Natural killer cell treated with Interleukin-12 subunit alpha and Interleukin-12 subunit beta and Interleukin-15 and Interleukin-18, amount 100 ng/mL, for 72 hours (primary cell): ENCODE results near the gene CDC42EP1. TPM values are rescaled to one million over a fixed set of nuclear protein-coding genes. Genes with fewer than 3 reads are reported as not detected.
A peak's percentile ranks its signal among the peaks of the same experiment; 100 is the strongest.

Experiments used
- ATAC-seq, 2 donors: fragments of 150-1000 bp; cut with Tn5 transposase in 1 of 2; sonication (Bioruptor Pico), chemical (Tn5 transposase) in 1 of 2; 2 replicates each; pipeline ENCODE4 v1.10.0; 2021
- DNase-seq: peaks from one replicate; pipeline ENCODE4 v3.0.0; 2022; ENCODE audit warnings: low spot score
- H3K27ac Mint-ChIP-seq, 2 donors: 1 replicate in 1 of 2; 2 replicates in 1 of 2; pipeline ENCODE4 v1.8.0; 2022; ENCODE audit warnings: mixed read lengths in 2 of 2, mild to moderate bottlenecking in 1 of 2, moderate library complexity in 1 of 2
- H3K27me3 Mint-ChIP-seq, 2 donors: 1 replicate in 1 of 2; 2 replicates in 1 of 2; pipeline ENCODE4 v1.8.0; 2022; ENCODE audit warnings: mixed read lengths in 2 of 2
- H3K36me3 Mint-ChIP-seq: one replicate; pipeline ENCODE4 v1.8.0; 2022; ENCODE audit warnings: mixed read lengths
- H3K4me1 Mint-ChIP-seq, 2 donors: 1 replicate in 1 of 2; 2 replicates in 1 of 2; pipeline ENCODE4 v1.8.0; 2022; ENCODE audit warnings: low read depth in 2 of 2, mixed read lengths in 2 of 2, mild to moderate bottlenecking in 1 of 2
- H3K4me3 Mint-ChIP-seq: one replicate; pipeline ENCODE4 v1.8.0; 2022; ENCODE audit warnings: mixed read lengths
- H3K9me3 Mint-ChIP-seq: 2 replicates; pipeline ENCODE4 v1.8.0; 2022; ENCODE audit warnings: mixed read lengths
- total RNA-seq, 2 donors: library from RNA; stranded (reverse); gene quantifications; one replicate each; pipeline ENCODE4 v1.2.3, GENCODE V29; 2022

CDC42EP1 gene
- total RNA-seq, 2 donors from 2014 or later: 1.9 to 3.5 TPM

DNA sequence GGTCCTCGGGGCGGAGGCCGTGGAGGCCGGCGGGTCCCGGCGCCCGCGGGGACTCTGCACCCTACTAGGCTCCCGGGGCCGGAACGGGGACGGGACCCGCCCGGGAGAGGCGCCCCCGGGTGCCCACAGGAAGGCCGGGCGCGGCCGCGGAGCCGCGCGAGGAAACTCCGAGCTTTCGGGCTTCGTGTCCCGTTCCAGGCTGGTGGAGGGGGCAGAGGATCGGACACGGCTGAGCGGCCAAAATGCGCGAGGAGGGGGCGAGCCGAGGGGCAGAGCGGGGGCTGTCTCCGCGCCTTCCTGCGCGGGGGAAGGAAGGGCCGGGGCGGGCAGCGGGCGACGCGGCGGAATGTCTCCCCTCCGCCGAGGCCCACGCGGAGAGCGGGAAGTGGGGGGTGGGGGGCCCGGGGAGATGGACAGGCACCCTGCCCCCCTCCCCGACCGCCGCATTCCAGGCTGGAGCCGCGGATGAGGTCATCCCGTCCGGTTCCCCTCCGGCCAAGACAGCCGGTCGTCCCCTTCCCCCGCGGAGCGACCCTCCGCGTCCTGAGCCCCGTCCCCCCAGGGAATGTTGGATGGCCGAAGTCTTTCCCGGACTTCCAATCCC lies 430 bp downstream of the CDC42EP1 start:
- no peaks in the 10 kb centered on the region for H3K9me3 Mint-ChIP-seq
- DNase-seq (no peak), ATAC-seq (peak; percentile 2 to 46)
- peaks cover 37 to 42% of the 10 kb centered on the region in 2 donors for H3K27me3 Mint-ChIP-seq
- no peak overlapping the region for H3K27ac Mint-ChIP-seq
- H3K36me3 Mint-ChIP-seq: no peaks in the 10 kb centered on the region
- peak overlapping the region; percentile 76 for H3K4me3 Mint-ChIP-seq
- peaks cover 11 to 24% of the 10 kb centered on the region in 2 donors for H3K4me1 Mint-ChIP-seq

DNA sequence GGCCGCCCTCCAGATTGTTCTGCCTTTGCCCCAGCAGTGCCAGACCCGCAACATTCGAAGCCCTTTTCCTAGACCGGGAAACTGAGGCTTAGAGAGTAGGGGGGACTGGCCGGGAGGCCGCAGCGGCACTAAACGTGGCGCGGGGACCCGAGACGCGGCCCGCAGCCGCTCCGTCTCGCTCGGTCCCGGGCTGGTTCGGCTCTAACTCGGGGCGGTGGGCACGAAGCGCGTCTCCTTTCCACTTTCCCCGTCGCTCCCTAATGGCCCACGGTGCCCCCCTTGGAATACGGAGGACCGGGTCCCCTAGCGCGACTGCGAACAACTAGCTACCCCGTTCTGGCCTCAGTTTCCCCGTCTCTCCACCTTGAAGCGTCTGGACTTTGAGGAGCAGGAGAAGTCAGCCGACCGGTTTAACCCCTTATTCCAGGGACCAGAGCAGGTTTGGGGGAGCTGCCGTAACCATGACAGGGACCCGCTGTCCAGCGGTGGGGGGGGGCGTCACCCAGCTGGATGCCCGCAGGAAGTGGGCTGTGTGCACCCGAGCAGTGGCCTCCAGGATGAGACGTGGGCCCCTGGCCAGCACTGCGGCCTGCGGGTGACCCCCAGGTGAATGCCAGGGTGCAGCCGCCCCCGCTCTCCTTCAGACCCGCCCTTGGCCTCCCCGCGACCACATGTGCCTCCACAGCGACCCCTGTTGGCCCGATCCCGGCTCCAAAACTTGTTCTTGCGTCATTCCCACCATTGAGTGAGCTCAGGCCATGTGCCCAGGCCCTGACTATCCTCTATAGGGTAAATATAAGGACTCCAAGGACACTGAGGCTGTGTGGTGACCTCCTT lies 1.1 kb downstream of the CDC42EP1 start:
- peaks cover 30 to 36% of the 10 kb centered on the region in 2 donors for H3K27me3 Mint-ChIP-seq
- peak overlapping the region; percentile 76 for H3K4me3 Mint-ChIP-seq
- H3K4me1 Mint-ChIP-seq: peaks cover 18 to 29% of the 10 kb centered on the region in 2 donors
- H3K36me3 Mint-ChIP-seq: no peaks in the 10 kb centered on the region
- peak overlapping the region in 1 of 2 donors; percentile 69 for H3K27ac Mint-ChIP-seq
- ATAC-seq (peak; percentile 55 to 65), DNase-seq (peak; percentile 83)
- H3K9me3 Mint-ChIP-seq: no peaks in the 10 kb centered on the region

DNA sequence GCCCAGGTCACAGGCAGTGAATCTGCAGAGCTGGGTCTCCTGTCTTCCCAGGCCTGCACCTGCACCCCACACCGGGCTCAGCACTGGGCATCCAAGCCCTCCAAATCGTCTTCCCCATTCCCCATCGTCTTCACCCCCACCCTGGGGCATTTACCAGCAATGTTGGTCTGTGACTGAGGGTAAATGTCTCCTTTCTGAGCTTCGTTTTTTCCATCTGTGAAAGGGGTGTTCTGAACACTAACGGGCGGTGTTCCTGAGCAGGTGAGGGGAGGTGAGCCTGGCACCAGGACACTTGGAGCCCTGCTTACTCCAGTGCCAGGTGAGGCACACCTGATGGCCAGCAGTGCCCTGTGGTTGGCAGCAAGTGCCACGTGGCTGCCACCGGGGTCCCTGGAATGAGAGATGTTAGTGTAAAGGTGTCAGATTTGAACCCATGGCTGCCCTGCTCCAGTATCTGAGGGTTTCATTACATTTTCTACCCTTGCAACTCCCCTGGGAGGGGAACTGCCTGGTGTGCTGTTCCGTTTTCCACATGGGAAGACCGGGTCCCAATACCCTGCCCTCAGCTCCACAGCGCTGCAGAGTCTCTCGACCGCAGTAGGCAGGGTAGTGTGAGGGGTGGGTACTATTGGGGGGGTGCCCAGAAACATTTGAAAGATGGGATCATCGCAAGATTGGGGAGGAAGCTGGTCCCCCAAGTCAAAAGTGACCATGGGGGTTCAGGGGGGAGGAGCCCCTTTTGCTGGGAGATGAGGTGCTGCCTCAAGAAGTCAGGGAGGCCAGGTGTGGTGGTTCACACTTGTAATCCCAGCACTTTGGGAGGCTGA lies 2.0 kb downstream of the CDC42EP1 start:
- Mint-ChIP-seq H3K4me1 (peaks cover 26 to 36% of the 10 kb centered on the region in 2 donors), H3K27me3 (peaks cover 23 to 31% of the 10 kb centered on the region in 2 donors), H3K9me3 (no peaks in the 10 kb centered on the region), H3K4me3 (peak overlapping the region; percentile 76), H3K36me3 (no peaks in the 10 kb centered on the region), H3K27ac (peak overlapping the region in 1 of 2 donors; percentile 69)
- DNase-seq (no peak), ATAC-seq (no peak)

DNA sequence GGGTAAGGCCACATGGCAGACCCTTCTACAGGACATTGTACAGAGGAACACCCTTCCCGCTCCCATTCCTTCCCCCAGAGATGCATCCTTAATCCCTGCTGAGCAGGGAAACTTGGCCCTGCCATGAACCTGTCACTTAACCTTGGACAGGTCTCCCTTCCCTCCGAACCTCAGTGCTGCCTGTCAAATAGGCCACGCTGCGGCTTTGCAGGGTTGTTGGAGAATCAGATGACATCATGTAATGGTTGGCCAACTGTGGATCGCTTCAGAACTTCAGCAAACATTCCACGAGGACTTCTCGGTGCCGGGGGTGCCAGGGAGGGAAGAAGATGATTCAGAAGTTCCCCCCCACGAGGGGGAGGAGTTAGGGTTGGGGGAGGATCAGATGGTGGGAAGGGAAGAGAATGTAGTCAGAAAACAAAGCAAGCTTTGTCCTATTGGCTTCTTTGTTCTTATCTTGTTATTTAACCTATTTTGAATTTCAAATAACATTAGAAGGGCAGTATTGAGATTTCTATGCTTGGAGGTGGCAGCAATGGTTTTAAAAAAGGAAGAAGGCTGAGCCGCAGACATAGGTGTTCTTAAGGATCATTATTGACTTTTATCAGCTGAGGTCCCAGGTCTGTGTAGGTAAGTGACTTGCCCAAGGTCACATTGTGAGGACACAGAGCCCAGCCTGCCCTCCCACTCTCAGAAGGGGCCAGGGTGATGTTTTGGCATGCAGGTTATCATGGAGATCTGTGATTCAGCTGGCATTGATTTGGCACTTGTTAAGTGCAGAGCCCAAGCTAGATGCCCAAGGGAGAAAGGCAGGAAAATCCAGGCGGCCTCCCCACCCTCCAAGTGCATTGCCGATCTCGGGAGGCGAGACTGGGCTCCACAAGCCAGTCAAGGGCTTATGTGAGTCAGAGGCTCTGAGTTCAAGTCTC lies 3.1 kb downstream of the CDC42EP1 start:
- H3K36me3 Mint-ChIP-seq: no peaks in the 10 kb centered on the region
- peaks cover 18 to 24% of the 10 kb centered on the region in 2 donors for H3K27me3 Mint-ChIP-seq

DNA sequence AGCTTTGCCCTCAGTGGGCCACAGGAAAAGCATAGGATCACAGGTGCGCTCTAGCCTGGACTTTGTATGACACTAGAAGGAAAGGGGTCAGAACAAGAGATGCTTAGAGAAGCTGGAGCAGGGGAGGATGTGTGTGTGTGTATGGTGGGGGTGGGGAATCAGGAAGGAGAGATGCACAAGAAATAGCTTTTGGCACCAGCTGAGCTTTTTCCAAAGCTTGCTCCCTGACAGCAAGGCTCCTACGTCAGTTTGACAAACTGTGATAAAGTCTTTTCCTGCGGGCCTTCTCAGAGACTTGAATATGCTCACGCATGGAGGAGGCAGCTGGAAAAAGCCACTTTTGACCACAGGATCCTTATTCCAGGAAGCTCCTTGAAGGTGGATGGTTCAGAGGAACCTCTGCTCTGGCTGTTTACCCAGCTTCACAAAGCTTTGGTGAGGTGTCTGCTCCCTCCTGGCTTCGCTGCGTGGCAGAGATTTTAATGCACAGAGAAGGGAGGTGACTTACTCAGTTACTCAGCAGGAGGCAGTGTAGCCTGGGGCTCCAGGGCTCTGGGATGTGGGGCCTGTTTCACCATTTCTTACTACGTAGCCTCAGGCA lies 3.9 kb downstream of the CDC42EP1 start:
- H3K36me3 Mint-ChIP-seq: no peaks in the 10 kb centered on the region

More for the DNA sequence above, 3.1 kb downstream of the CDC42EP1 start:
- peak overlapping the region; percentile 28 to 41 for H3K27ac Mint-ChIP-seq
- no peak overlapping the region for H3K4me3 Mint-ChIP-seq
- ATAC-seq: no peak
- no peaks in the 10 kb centered on the region for H3K9me3 Mint-ChIP-seq
- peaks cover 26 to 40% of the 10 kb centered on the region in 2 donors for H3K4me1 Mint-ChIP-seq
- DNase-seq: no peak

DNA sequence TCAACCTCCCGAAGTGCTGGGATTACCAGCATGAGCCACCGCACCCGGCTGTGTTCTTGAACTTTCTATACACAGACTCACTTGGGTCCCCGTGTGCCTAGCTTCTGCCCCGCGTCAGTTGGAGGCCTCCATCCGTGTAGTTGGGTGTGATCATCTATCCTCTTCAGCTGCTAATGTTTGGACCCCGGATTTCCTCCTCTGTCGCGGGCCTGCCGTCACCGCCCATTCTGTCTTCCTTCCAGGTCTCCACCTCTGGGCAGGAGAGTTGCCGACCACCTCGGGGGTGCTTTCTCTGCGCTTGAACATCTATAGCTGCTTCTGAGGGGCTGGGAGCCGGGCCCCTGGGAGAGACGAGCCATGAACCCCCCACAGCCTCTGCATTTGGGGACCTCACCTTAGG lies 5.5 kb downstream of the CDC42EP1 start:
- Mint-ChIP-seq H3K27ac (peak overlapping the region; percentile 82 to 84), H3K4me3 (peak overlapping the region; percentile 58), H3K36me3 (no peaks in the 10 kb centered on the region), H3K27me3 (peaks cover 18 to 21% of the 10 kb centered on the region in 2 donors), H3K9me3 (no peaks in the 10 kb centered on the region), H3K4me1 (peaks cover 26 to 40% of the 10 kb centered on the region in 2 donors)
- ATAC-seq (no peak), DNase-seq (no peak)

More for the DNA sequence above, 3.9 kb downstream of the CDC42EP1 start:
- Mint-ChIP-seq H3K9me3 (no peaks in the 10 kb centered on the region), H3K4me1 (peaks cover 26 to 40% of the 10 kb centered on the region in 2 donors), H3K27ac (no peak overlapping the region), H3K27me3 (peaks cover 18 to 21% of the 10 kb centered on the region in 2 donors), H3K4me3 (no peak overlapping the region)
- DNase-seq (no peak), ATAC-seq (no peak)

DNA sequence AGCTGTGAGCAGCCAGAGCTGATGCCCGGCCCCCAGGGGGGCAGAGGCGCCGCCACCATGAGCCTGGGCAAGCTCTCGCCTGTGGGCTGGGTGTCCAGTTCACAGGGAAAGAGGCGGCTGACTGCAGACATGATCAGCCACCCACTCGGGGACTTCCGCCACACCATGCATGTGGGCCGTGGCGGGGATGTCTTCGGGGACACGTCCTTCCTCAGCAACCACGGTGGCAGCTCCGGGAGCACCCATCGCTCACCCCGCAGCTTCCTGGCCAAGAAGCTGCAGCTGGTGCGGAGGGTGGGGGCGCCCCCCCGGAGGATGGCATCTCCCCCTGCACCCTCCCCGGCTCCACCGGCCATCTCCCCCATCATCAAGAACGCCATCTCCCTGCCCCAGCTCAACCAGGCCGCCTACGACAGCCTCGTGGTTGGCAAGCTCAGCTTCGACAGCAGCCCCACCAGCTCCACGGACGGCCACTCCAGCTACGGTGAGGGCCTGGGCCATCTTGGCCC lies 6.1 kb downstream of the CDC42EP1 start:
- DNase-seq (peak; percentile 90), ATAC-seq (peak; percentile 71 to 82)
- no peaks in the 10 kb centered on the region for H3K36me3 Mint-ChIP-seq
- peaks cover 17 to 18% of the 10 kb centered on the region in 2 donors for H3K27me3 Mint-ChIP-seq
- H3K4me1 Mint-ChIP-seq: peaks cover 24 to 36% of the 10 kb centered on the region in 2 donors
- H3K9me3 Mint-ChIP-seq: no peaks in the 10 kb centered on the region
- peak overlapping the region; percentile 80 for H3K4me3 Mint-ChIP-seq
- H3K27ac Mint-ChIP-seq: peak overlapping the region; percentile 82 to 84

DNA sequence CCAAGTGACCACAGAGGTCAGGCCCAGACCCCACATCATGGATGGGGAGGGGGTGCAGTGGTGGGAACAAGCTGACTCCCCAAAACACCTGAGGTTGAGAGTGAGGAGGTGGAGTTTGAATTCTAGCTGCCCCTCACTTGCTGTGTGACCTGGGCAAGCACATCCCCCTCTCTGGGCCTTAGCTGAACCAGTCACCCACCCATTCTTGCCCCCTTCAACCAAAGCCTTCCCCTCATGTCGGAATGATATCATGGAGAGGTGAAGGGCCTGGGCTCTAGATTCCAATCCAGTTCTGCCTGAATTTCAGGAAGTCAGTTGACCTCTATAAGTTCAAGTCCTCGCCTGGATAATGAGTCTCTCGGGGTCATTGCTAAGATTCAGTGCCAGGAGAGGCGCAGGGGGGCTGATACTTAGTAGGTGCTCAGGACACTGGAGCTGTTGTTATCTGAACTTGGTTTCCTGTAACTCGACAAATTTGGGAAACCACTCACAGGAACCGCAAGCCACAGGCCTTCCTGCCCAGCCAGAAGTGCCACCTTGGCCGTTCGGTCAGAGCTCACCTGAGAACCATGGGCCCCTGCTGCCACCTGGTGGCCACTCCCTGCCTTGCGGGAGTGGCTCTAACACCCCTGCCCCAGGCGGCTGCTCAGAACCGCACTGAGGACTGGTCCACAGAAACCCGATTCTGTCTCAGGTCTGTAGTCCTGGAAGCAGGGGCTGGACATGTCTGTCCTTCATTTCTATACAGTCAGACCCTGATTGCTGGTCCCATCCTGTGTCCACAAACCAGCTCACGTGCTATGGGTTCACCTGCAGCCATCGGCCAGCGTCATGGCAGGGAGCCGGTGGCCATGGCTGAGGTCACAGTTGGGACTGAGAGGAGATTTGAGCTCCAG lies 6.9 kb downstream of the CDC42EP1 start:
- peak; percentile 87 to 89 for ATAC-seq
- peaks cover 18 to 30% of the 10 kb centered on the region in 2 donors for H3K4me1 Mint-ChIP-seq
- no peaks in the 10 kb centered on the region for H3K36me3 Mint-ChIP-seq

DNA sequence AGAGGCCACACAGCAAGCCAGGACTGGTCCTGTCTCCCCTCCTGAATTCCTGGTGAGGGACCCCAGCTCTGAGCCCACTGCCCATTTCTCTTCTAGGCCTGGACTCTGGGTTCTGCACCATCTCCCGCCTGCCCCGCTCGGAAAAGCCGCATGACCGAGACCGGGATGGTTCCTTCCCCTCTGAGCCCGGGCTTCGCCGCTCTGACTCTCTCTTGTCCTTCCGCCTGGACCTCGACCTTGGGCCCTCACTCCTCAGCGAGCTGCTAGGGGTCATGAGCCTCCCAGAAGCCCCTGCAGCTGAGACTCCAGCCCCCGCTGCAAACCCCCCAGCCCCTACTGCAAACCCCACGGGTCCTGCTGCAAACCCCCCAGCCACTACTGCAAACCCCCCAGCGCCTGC lies 7.7 kb downstream of the CDC42EP1 start:
- no peaks in the 10 kb centered on the region for H3K9me3 Mint-ChIP-seq
- no peak for DNase-seq
- H3K27ac Mint-ChIP-seq: peak overlapping the region; percentile 82 to 84
- peaks cover 18 to 24% of the 10 kb centered on the region in 2 donors for H3K4me1 Mint-ChIP-seq
- H3K27me3 Mint-ChIP-seq: peaks cover 6 to 10% of the 10 kb centered on the region in 2 donors
- no peak for ATAC-seq
- H3K4me3 Mint-ChIP-seq: no peak overlapping the region
- H3K36me3 Mint-ChIP-seq: no peaks in the 10 kb centered on the region

More for the DNA sequence above, 6.9 kb downstream of the CDC42EP1 start:
- Mint-ChIP-seq H3K4me3 (peak overlapping the region; percentile 80), H3K9me3 (no peaks in the 10 kb centered on the region), H3K27ac (peak overlapping the region; percentile 82 to 84), H3K27me3 (peaks cover 10 to 12% of the 10 kb centered on the region in 2 donors)
- DNase-seq: peak; percentile 93

DNA sequence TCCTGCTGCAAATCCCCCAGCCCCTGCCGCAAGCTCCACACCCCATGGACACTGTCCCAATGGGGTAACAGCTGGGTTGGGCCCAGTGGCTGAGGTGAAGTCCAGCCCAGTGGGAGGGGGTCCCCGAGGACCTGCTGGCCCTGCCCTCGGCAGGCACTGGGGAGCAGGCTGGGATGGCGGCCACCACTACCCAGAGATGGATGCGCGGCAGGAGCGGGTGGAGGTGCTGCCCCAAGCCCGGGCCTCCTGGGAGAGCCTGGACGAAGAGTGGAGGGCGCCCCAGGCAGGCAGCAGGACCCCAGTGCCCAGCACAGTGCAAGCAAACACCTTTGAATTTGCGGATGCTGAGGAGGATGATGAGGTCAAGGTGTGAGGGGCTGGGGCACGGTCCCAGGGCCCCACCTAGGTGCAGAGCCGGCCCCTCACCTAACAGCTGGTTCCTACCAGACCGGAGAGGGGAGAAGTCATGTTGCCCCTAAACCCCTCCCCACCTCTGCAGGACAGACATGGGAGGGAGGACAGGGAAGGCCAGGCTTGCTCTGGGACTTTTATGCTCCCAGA lies 8.2 kb downstream of the CDC42EP1 start:
- no peak for DNase-seq
- Mint-ChIP-seq H3K27me3 (peaks cover 1 to 5% of the 10 kb centered on the region in 2 donors), H3K9me3 (no peaks in the 10 kb centered on the region), H3K4me1 (peaks cover 18% of the 10 kb centered on the region in 2 donors), H3K27ac (no peak overlapping the region), H3K4me3 (no peak overlapping the region), H3K36me3 (no peaks in the 10 kb centered on the region)
- no peak for ATAC-seq
